ENCODE data around the gene TIMM29. TPM values are rescaled to one million over a fixed set of nuclear protein-coding genes. Genes with fewer than 3 reads are reported as not detected.

Gene TIMM29
- total and polyA plus RNA-seq, 9 of the 15 experiments (the other 6 are each of a cell fraction or from before 2014, with no cell fraction given) = 2.4 to 29.4 (median 16.3) TPM

DNA sequence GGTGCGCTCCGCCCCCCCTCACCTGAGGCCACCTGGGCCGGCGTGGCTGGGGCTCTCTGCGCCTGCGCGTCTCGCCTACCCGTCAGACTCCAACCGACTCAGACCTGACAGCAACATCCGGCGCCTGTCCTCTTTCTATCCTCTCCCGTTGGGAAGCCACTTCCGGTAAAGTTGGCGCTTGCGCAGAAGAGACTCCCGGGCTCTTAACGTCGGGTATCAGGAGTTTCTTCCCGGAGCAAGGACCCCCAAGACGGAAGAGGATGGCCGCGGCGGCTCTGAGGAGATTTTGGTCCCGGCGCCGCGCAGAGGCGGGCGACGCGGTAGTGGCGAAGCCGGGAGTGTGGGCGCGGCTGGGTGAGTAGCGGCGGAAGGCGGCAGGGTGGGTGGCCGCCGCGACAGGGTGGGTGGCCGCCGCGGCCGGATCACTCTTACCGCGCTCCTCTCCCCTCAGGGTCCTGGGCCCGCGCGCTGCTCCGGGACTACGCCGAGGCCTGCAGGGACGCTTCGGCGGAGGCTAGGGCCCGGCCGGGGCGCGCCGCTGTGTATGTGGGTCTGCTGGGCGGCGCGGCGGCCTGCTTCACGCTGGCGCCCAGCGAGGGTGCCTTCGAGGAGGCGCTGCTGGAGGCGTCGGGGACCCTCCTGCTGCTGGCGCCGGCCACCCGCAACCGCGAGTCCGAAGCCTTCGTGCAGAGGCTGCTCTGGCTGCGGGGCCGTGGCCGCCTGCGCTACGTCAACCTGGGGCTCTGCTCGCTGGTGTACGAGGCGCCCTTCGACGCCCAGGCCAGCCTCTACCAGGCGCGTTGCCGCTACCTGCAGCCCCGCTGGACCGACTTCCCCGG, at the start of gene TIMM29, which contains the start of gene YIPF2 (continued):
- TF ChIP-seq, protein P1, sequence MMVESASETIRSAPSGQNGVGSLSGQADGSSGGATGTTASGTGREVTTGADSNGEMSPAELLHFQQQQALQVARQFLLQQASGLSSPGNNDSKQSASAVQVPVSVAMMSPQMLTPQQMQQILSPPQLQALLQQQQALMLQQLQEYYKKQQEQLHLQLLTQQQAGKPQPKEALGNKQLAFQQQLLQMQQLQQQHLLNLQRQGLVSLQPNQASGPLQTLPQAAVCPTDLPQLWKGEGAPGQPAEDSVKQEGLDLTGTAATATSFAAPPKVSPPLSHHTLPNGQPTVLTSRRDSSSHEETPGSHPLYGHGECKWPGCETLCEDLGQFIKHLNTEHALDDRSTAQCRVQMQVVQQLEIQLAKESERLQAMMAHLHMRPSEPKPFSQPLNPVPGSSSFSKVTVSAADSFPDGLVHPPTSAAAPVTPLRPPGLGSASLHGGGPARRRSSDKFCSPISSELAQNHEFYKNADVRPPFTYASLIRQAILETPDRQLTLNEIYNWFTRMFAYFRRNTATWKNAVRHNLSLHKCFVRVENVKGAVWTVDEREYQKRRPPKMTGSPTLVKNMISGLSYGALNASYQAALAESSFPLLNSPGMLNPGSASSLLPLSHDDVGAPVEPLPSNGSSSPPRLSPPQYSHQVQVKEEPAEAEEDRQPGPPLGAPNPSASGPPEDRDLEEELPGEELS (CRISPR knock-in tag; IDR thresholded peaks at IDR 0.05; ENCODE audit: borderline replicate concordance) = peak; percentile 21; the same call in 1 of the 2 replicates
- TF ChIP-seq, protein P2, sequence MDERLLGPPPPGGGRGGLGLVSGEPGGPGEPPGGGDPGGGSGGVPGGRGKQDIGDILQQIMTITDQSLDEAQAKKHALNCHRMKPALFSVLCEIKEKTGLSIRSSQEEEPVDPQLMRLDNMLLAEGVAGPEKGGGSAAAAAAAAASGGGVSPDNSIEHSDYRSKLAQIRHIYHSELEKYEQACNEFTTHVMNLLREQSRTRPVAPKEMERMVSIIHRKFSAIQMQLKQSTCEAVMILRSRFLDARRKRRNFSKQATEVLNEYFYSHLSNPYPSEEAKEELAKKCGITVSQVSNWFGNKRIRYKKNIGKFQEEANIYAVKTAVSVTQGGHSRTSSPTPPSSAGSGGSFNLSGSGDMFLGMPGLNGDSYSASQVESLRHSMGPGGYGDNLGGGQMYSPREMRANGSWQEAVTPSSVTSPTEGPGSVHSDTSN (CRISPR knock-in tag; IDR thresholded peaks at IDR 0.05; ENCODE audit: low read depth) = no peak
- TF ChIP-seq, protein P2 (tag; conservative IDR thresholded peaks at IDR 0.05; ENCODE audit: low read depth) = 0 out of 2 replicates have a peak, but pooled peaks have one; percentile 11
- TF ChIP-seq CEBPB (tag; IDR thresholded peaks at IDR 0.05) = no peak
- peak; percentile 48 for TF ChIP-seq CCNT2 (IDR thresholded peaks at IDR 0.05; ENCODE audit: borderline replicate concordance, extremely low read depth, insufficient read length, low read depth, low read length)
- TF ChIP-seq, protein P3, sequence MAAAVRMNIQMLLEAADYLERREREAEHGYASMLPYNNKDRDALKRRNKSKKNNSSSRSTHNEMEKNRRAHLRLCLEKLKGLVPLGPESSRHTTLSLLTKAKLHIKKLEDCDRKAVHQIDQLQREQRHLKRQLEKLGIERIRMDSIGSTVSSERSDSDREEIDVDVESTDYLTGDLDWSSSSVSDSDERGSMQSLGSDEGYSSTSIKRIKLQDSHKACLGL (CRISPR knock-in tag; IDR thresholded peaks at IDR 0.05; ENCODE audit: borderline replicate concordance, poor library complexity, severe bottlenecking) = no peak
- no peak for TF ChIP-seq CBFA2T2 (conservative IDR thresholded peaks at IDR 0.05)
- TF ChIP-seq KDM1A (IDR thresholded peaks at IDR 0.05) = no peak
- no peak for TF ChIP-seq ARHGAP35 (IDR thresholded peaks at IDR 0.05; ENCODE audit: partially characterized antibody)
- TF ChIP-seq, protein P4, sequence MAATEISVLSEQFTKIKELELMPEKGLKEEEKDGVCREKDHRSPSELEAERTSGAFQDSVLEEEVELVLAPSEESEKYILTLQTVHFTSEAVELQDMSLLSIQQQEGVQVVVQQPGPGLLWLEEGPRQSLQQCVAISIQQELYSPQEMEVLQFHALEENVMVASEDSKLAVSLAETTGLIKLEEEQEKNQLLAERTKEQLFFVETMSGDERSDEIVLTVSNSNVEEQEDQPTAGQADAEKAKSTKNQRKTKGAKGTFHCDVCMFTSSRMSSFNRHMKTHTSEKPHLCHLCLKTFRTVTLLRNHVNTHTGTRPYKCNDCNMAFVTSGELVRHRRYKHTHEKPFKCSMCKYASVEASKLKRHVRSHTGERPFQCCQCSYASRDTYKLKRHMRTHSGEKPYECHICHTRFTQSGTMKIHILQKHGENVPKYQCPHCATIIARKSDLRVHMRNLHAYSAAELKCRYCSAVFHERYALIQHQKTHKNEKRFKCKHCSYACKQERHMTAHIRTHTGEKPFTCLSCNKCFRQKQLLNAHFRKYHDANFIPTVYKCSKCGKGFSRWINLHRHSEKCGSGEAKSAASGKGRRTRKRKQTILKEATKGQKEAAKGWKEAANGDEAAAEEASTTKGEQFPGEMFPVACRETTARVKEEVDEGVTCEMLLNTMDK (IDR thresholded peaks at IDR 0.05; ENCODE audit: borderline replicate concordance, insufficient read depth, low read depth, low read length, poor library complexity, severe bottlenecking) = no peak
- no peak for TF ChIP-seq GATA2 (CRISPR knock-in tag; IDR thresholded peaks at IDR 0.05)
- no peak for TF ChIP-seq ZNF584 (CRISPR knock-in tag; IDR thresholded peaks at IDR 0.05; ENCODE audit: low read depth)
- TF ChIP-seq ARNT (IDR thresholded peaks at IDR 0.05) = no peak
- TF ChIP-seq CSDE1 (IDR thresholded peaks at IDR 0.05) = no peak
- TF ChIP-seq, protein P5, sequence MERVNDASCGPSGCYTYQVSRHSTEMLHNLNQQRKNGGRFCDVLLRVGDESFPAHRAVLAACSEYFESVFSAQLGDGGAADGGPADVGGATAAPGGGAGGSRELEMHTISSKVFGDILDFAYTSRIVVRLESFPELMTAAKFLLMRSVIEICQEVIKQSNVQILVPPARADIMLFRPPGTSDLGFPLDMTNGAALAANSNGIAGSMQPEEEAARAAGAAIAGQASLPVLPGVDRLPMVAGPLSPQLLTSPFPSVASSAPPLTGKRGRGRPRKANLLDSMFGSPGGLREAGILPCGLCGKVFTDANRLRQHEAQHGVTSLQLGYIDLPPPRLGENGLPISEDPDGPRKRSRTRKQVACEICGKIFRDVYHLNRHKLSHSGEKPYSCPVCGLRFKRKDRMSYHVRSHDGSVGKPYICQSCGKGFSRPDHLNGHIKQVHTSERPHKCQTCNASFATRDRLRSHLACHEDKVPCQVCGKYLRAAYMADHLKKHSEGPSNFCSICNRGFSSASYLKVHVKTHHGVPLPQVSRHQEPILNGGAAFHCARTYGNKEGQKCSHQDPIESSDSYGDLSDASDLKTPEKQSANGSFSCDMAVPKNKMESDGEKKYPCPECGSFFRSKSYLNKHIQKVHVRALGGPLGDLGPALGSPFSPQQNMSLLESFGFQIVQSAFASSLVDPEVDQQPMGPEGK (CRISPR knock-in tag; IDR thresholded peaks at IDR 0.05; ENCODE audit: borderline replicate concordance) = no peak
- no peak for TF ChIP-seq SLC30A9 (CRISPR knock-in tag; IDR thresholded peaks at IDR 0.05)
- TF ChIP-seq TEAD2 (tag; IDR thresholded peaks at IDR 0.05) = no peak

Data from K562 (cell line).